ENCODE results near the gene CATSPERD. TPM values are rescaled to one million over a fixed set of nuclear protein-coding genes. Genes with fewer than 3 reads are reported as not detected.

Gene CATSPERD
- 1 to 10 TPM in 3 of 5 donors, under 1 TPM in 1, not detected in 1; 0.81 to 2.3 (median 1.8) TPM for polyA plus RNA-seq (ENCODE audit: insufficient read depth in 1 of 5, insufficient read length in 5 of 5, low replicate concordance in 1 of 5)
- long read RNA-seq, donor 1, partial matches to known transcripts, result 0 of 2 reads
- long read RNA-seq, donor 1, other reads (novel, unspliced or antisense), result 0 of 2 reads
- long read RNA-seq, donor 2, result 0 reads
- long read RNA-seq, donor 3, partial matches to known transcripts, result 0 of 2 reads
- long read RNA-seq, donor 3, other reads (novel, unspliced or antisense), result 0 of 2 reads
- long read RNA-seq, donor 4, partial matches to known transcripts, result 0 of 1 reads
- long read RNA-seq, donor 4, other reads (novel, unspliced or antisense), result 0 of 1 reads
- long read RNA-seq, donor 5, result 0 reads
- long read RNA-seq, donor 6, partial matches to known transcripts, result 0 of 2 reads
- long read RNA-seq, donor 6, other reads (novel, unspliced or antisense), result 0 of 2 reads
- long read RNA-seq, donor 7, partial matches to known transcripts, result 0 of 3 reads
- long read RNA-seq, donor 7, other reads (novel, unspliced or antisense), result 0 of 3 reads
- long read RNA-seq, donor 8, result 0 reads

DNA sequence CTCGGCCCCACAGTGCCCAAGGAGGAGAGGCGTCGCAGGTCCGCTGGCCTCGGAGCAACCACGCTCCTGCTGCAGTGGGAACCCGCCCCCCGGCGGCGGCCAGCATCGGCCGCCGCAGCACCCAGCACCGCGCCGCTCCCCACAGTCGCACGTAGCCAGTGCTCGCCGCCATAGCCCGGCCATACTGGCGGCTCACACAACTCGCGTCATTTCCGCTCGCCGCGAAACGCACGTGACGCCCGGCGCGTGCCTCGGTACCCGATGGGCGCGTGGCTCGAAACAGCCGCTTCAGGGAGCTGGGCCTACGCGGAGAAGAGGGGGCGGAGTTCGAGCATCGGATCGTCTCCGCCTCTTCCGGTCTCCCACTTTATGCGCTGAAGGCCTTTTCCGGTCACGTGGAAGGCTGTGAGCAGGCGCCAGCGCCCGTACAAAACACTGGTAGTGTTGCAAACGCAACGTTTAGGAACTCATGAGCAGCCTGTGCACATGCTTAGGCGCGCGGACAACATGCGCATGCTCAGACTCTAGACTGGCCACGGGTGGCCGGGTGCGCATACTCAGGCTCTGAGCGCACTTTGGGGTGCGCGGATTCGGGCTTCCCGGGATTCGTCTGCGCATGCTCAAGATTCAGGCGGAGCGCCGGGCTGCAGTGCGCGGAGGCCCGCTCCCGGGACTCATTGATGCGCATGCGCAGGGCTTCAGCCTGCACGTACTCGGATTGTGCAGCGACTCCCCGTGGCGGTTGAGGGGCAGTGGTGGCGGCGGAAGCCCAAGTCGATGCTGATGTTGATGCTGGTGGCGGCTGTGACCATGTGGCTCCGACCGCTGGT is at the start of gene CATSPERD, which contains the start of gene LONP1:
CATSPERD (plus strand) TSS at position 677 of the 830 bp plus-strand sequence; CDS start at position 778, 101 bp downstream.
LONP1 (minus strand) TSS at position 186 of the 830 bp plus-strand sequence; CDS start at position 172, 14 bp downstream.
- DNase-seq, result peak; percentile 99 to 100

DNA sequence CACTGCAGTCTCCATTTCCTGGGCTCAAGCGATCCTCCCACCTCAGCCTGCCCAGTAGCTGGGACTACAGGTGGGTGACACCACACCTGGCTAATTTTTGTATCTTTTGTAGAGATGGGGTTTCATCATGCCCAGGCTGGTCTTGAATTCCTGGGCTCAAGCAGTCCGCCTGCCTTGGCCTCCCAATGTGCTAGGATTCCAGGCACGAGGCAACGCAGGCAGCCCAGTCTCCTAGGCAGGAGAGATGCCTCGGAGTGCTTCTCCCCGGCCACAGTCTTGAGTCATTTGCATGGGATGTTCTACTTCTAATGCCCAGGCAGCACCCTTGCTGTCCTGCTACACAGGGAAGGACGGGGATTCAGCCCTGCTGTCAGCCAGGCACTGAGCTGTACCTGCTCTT is 48.8 kb upstream of the CATSPERD start:
- no peak for DNase-seq

- no peak for DNase-seq
These were observed 47.6 kb upstream of the CATSPERD start for GRCh38 chr19:5672708-5673459.

DNA sequence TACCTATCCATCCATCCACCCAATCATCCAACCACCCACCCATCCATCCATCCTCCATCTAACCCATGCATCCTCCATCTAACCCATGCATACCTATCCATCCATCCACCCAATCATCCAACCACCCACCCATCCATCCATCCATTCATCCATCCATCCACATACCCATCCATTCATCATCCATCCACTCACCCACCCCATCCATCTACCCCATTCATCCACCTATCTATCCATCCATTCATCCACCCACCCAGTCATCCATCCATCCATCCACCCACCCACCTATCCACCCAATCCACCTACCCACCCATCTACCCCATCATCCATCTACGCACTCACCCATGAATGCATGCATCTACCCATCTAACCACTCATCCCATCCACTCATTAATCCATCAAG is 46.7 kb upstream of the CATSPERD start:
- DNase-seq, result no peak

GRCh38 chr19:5674714-5675113 is 45.7 kb upstream of the CATSPERD start:
- DNase-seq, result no peak

DNA sequence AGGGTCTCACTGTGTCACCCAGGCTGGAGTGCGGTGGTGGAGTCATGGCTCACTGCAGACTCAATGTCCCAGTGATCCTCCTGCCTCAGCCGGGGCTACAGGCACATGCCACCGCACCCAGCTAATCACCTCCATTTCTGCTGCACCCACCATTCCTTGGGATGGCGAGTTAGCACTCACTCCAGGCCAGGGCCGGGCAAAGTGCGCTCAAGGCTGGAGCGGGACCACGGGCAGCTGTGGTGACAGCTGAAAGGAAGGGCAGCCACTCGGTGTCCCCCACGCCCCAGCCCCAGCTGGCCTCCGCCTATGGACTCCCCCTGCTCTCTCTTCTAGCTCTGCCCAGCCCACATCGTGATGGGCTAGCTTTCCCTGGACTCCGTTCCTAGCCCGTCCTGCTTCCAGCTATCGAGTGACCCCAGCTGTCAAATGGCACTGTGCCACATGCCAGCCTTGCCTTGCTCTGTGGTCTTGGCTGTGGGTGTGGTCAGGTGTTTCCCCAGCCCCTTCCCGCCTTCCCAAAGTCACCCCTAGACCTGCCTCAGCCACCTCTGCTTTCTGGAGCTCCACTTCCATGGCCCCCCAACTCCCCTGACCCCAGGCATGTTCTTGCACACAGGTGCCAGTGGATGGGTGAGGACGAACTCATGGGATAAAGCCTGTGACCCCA is 44.2 kb upstream of the CATSPERD start:
- DNase-seq, result no peak

GRCh38 chr19:5676772-5677105 is 43.7 kb upstream of the CATSPERD start:
- no peak for DNase-seq

DNA sequence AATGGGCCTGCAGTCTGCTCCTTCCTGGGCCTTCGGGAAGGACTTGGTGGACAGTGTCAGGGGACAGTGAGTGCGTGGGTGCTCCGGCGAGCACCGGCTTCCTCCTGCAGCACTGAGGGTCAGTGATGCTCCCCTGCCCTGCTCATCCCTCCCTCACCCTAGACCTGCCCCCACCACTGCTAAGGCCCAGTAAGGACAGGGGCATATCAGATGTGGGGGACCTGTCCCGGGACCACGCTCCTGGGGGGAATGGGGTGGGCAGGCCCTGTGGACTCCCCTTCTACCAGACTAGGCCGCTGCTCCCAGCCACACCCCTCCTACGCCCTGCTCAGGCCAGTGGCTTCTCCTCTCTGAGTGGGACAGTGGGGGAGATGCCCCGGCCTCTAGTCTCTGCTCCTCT is 43.3 kb upstream of the CATSPERD start:
- DNase-seq, result no peak

- DNase-seq, result no peak
These were observed 42.9 kb upstream of the CATSPERD start for GRCh38 chr19:5677580-5677979.

DNA sequence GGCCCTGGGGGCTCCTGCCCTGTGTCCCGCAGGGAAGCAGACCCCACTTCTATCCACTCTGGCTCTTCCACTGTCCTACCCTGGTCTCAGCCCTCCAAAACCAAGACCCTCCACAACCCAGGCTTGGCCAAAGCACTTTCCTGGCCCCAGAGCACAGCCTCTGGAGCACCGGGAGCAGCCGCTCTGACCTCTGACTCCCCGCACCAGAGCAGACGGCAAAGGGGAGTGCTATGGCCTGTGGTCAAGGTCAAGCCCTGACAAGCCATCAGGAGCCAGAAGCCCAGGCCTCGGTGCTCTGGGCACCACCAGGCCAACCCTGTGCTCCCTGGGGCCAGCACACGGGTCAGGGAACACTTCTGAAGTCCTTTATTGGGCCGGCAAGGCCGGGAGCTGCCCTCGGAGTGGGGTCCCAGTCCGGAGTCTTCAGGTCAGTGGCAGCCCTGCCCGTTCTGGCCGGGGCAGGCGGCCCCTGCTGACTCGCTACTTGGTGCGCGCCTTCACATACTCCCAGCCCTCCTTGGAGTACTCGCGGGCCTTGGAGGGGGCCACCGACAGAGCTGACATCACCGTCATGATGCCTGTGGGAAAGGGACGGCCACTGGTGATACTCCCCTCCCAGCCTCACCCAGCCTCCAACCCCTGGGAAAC is 42.2 kb upstream of the CATSPERD start:
- no peak for DNase-seq

GRCh38 chr19:5679289-5680083 is 41.0 kb upstream of the CATSPERD start:
- no peak for DNase-seq

DNA sequence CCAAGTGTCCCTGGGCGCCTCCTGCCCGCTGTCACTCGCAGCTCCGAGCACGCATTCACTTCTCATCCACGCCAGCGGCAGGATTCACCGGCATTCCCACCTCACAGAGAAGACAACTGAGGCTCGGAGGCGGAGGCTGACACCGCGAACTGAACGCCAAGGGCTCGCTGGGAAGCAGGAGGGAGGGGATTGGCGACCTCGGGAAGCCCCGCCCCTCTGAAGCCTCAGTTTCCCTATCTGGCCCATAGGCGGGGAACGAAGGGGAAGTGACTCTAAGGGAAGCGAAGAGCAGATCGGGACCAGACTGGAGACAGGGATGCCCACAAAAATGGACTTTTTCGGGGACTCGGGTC is 40.4 kb upstream of the CATSPERD start:
- no peak for DNase-seq

DNA sequence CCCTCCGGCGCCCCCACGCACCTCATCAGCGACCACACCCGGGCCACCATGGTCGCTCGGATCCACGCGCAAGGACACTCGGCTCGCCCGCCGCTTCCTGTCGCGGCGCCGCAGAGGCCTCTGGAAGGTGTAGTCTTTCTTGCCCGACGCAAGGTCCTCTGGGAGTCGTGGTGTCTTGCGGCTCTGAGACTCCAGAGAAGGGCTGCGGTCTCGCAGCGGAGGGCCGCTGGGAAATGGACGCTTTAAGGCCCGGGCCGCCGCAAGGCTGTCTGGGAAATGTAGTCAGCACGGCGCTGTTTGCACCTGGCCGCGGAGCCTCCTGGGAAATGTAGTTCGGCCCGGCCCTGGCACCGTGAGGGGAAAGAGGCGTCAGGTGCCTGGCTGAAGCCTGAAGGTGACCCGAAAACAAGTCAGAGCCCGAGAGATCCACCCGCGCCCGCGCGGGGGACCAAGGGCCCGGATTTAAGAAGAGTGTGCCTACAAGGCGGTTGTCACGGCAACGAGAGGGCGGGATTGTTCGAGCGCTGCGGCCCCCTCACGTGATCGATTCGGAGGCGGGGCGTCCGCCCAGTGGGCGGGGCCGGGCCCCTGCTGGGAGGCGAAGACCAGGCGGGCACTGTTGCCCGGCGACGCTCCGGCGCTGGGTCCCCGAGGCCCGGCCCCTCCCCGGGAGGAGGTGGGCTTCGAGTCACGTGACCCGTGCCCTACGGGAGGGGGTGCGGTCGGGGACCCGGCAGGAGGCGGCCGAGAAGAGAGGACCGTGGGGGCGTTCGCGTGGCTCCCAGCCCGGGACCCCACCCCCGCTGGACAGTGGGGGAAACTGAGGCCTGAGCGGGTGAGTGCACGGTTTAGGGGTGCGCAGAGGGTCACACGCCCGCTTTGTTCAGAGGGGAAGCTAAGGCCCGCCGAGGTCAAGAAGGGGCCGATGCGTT is 39.7 kb upstream of the CATSPERD start, which contains the start of the genes HSD11B1L and MICOS13:
HSD11B1L (plus strand) TSS at position 591 of the 932 bp plus-strand sequence. CDS start 3,806 bp downstream, outside the sequence.
MICOS13 (minus strand) TSS at position 80 of the 932 bp plus-strand sequence; CDS start at position 50, 30 bp downstream.
- peak; percentile 99 for DNase-seq

DNA sequence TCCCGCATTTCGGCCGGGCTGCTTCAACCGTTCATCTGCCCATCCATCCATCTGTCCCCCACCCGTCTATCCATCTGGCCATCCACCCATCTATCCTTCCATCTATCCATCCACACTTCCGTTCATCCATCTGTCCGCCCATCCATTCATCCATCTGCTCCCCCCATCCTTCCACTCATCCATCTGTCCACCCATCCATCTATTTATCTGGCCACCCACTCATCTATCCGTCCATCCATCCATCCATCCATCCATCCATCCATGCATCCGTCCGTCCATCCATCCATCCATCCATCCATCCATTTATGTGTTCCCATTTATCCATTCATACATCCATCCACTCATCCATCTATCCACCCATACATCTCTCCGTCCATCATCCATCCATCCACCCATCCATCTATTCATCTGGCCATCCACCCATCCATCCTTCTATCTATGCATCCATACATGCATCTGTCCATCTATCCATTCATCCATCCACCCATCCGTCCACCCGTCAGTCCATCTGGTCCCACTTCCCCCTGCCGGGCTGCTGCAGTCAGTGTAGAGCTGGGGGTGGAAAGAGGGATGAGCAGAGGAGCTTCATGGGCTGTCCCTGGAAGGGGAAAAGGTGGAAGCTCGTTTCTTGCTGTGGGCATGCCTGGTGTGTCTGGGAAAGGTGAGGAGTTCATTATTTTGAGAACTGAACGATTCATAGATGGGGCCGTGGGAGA is 38.9 kb upstream of the CATSPERD start:
- DNase-seq, result no peak

DNA sequence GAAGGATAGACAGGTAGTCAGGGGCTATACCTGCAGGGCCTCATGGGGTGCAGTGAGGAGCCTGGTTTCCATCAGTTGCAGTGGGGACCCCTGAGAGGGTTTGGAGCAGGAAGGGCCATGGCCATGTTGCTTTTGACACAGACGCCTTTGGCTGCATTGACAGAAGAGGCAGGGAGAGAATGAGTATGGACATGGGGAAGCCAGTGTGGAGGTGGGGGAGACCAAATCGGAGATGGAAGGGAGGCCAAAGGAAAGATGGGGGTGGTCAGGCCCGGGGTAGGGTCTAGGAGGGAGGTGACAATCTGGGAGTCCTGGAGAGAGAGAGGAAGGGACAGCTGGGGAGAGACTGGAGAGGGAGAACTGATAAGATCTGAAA is 38.3 kb upstream of the CATSPERD start:
- DNase-seq, result no peak

DNA sequence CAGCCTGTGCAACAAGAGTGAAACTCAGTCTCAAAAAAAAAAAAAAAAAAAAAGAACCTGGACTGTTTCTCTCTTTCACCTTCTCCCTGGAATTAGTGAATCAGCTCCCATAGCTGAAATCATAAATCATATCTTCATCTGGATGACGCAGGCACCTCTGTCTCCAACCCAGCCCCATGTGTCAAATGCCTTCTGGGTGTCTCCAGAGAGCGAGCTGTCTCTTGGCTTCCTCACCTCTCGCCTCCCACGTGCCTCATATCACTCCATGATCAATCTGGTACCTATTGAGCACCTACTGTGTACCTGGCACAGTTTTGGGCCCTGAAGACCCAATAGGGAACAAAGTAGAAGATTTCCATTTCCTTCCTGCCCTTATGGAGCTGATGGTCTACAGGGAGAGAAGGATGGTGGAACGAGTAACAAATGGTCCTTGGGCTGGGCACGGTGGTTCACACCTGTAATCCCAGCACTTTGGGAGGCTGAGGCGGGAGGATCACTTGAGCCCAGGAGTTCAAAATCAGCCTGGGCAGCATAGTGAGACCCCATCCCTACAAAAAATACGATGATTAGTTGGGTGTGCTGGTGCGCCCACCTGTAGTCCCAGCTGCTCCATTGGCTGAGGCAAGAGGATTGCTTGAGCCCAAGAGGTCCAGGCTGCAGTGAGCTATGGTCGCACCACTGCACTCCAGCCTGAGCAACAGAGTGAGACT is 37.1 kb upstream of the CATSPERD start:
- DNase-seq, result no peak

Measured in right lung (tissue), 10 donors.